GM23248 (cell line): ENCODE data around the gene FNDC11.

Source experiments
- EZH2 ChIP-seq: fragments of 200-600 bp; sonication (generic); IDR thresholded peaks from 2 replicates; pipeline ENCODE4 v1.6.1; 2018; ENCODE audit warnings: antibody characterized with exemption, mild to moderate bottlenecking; ENCODE audit not compliant: insufficient read depth, poor library complexity, severe bottlenecking
- EZH2phosphoT487 ChIP-seq: fragments of 200-600 bp; sonication (generic); IDR thresholded peaks from 2 replicates; pipeline ENCODE4 v1.6.1; 2018; ENCODE audit warnings: antibody characterized with exemption, moderate library complexity, mild to moderate bottlenecking, low read depth; ENCODE audit not compliant: insufficient read depth

DNA sequence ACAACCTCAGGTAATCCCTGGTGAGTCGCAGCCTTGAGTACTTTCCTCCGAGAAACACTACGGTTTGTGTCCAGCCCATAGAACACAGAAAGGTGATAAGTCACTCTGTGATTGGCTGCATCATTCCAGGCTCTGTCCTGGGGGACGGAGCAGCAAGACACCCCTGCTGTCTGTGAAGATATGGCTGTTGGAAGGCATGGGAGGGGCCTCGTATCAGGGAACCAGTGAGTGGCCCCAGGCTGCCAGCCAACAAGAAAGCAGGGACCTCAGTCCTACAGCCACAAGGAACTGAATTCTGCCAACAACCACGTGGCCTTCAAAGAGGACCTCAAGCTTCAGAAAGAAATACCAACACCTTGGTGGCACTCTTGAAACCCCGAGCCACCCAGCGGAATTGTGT is 48.7 kb upstream of the FNDC11 start:
- no peak for TF ChIP-seq EZH2phosphoT487
- TF ChIP-seq EZH2: no peak
